HEK293 (cell line): Measurements from ENCODE around the gene CHERP.

ENCODE experiments used
- BCL11A ChIP-seq: fragments of 450-650 bp; formaldehyde crosslinking; IDR thresholded peaks from 2 replicates; pipeline ENCODE4 v1.5.1; 2016; ENCODE audit warnings: low read depth, missing biosample characterization, missing genetic modification characterization
- ZNF335 ChIP-seq: fragments of 450-650 bp; formaldehyde crosslinking; conservative IDR thresholded peaks from 2 replicates; pipeline ENCODE4 v1.5.1; 2016; ENCODE audit warnings: missing biosample characterization, missing genetic modification characterization
- ZNF776 ChIP-seq: fragments of 450-650 bp; formaldehyde crosslinking; IDR thresholded peaks from 2 replicates; pipeline ENCODE4 v1.5.0; 2017; ENCODE audit warnings: missing biosample characterization, missing genetic modification characterization, borderline replicate concordance
- TF ChIP-seq, protein P1 (sequence below): fragments of 450-650 bp; formaldehyde crosslinking; IDR thresholded peaks from 2 replicates; pipeline ENCODE4 v1.5.1; 2016; ENCODE audit warnings: missing biosample characterization, missing genetic modification characterization

DNA sequence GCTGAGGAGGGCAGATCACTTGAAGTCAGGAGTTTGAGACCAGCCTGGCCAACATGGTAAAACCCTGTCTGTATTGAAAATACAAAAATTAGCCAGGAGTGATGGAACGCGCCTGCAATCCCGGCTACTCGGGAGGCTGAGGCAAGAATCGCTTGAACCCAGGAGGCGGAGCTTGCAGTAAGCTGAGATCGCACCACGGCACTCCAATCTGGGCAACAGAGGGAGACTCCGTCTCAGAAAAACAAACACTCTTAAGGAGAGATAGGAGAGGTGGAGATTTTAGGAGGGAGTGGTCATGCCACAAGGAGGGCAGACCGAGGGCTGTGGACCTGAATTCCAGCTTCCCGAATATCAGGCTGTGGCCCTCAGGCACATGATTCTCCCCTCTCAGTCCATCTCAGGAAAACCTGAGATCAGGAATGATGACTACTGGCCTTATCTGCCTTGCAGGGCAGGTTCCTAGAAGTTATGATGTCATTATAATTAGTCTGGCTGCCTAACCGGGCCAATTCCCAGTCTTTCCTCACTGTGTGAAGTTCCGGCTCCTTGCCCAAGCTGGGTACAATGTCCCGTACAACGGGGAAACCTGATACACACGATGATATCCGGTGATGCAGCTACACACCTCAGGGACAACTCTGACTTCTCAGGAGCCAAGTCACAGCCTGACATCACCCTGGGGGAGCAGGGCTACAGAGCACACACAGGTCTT is 27.5 kb upstream of the CHERP start:
- no peak for TF ChIP-seq ZNF776
- TF ChIP-seq, protein P1, sequence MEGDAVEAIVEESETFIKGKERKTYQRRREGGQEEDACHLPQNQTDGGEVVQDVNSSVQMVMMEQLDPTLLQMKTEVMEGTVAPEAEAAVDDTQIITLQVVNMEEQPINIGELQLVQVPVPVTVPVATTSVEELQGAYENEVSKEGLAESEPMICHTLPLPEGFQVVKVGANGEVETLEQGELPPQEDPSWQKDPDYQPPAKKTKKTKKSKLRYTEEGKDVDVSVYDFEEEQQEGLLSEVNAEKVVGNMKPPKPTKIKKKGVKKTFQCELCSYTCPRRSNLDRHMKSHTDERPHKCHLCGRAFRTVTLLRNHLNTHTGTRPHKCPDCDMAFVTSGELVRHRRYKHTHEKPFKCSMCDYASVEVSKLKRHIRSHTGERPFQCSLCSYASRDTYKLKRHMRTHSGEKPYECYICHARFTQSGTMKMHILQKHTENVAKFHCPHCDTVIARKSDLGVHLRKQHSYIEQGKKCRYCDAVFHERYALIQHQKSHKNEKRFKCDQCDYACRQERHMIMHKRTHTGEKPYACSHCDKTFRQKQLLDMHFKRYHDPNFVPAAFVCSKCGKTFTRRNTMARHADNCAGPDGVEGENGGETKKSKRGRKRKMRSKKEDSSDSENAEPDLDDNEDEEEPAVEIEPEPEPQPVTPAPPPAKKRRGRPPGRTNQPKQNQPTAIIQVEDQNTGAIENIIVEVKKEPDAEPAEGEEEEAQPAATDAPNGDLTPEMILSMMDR (tag by site-specific recombination), result no peak
- peak; percentile 66 for TF ChIP-seq ZNF335
- TF ChIP-seq BCL11A (tag by site-specific recombination), result peak; percentile 16; the same call in 1 of the 2 replicates
